ENCODE data around the gene MTHFD1.
A peak's percentile ranks its signal among the peaks of the same experiment; 100 is the strongest.
"Not testable (repeated sequence)": the region's sequence is repeated elsewhere in the genome, so short reads cannot be mapped to it uniquely, and the experiment has no call there.

The MTHFD1 gene

GRCh38 chr14:64387782-64388532 is at the start of gene MTHFD1:
Gene MTHFD1 (plus strand): TSS chr14:64388353. CDS start chr14:64388428, 75 bp downstream.
- peak; percentile 97 for DNase-seq

DNA sequence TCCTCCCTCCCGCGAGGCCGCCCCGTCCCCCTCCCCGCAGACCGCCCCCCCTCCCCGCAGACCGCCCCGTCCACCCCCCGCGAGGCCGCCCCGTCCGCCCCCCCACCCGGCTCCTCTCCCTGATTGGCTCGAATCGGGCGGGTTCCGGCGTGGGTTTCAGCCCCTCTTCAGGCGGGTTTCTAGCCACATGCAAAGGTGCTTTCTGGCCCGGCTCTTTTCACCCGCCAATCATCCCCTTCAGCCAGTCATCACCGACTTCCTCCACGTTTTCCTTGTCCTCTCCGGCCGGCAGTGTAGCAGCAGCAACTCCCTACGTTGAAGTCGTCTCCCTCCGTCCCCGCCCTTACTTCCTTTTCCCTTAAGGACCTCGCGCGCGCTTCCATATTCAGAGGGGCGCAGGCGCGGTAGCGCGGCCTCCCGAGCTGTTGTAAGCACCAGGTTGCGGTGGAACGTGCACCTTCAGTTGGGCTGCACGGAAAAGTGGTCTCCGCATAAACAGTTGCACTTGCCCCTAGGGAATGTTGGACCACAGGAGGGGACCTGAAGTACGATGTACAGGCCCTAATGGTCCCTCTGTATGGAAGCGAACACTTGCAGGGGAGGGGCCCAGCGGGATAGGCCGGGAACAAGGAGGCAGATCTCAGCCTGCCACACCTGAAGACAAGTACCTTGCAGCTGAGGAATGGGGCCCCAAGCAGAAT is 49.4 kb upstream of the MTHFD1 start:
- peak; percentile 99 for DNase-seq

DNA sequence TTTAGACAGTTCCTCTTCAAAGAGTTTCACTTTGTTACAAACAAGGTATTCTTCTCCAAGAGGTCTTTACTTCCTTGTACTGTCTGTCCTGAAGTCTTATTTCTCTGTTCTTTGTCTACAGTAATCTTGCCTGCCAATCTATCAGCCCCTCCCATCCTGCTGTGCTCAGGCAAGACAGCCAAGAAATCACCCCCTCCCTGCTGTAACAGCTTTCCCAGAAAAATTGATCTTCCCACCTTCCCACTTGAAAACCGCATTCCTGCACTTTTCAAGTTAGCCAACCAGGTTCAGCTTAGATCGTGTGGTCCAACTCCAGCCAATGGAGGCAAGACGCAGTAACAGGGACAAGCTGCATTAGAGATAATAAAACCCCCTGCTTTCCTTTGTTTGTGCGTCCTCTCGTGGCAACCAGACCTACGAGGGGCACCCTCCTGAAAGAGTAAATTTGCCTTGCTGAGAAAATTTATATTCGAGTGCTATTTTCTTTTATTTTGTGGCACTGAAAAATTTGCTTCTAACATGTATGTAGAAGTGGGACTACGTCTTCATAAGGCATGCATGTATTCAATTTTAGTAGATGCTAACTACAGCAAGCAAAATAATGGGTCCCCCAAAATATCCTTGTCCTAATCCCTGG is 47.5 kb upstream of the MTHFD1 start:
- DNase-seq = no peak

- no peak for DNase-seq
Observed at GRCh38 chr14:64347748-64348147, 40.4 kb upstream of the MTHFD1 start.

DNA sequence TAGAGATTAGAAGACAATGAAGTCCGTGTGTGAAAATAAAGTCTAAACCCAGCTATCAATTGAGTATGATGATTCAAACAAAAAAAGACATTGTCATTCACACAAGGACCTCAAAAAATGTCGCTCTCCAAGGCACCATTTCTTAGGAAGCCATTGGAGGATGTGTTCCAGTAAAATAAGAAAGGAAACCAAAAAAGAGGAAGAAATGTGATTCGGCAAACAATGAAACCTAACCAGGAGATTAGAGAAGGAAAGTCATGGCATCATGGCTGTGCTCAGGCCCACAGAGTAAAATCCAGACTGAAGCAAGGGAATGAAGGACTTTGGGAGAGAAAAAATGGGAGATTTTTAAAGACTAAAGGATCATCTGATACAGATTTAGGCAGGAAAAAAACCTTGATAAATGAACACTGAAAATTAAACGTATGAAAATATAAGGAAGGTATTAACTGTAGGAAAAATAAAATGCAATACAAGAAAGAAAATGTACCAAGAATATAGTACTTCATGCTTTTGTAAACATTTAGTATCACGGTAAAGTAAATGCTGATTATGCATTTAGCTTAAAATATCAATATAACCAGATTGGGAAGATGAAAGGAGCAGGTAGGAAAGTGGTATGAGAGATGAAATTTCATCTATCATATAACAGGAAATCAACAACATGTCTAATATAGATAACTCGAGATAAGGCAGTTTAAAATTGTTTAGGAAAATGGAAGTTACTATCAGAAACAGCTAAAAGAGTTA is 38.2 kb upstream of the MTHFD1 start:
- DNase-seq = no peak

- DNase-seq = no peak
Observed at GRCh38 chr14:64363265-64363846, 24.8 kb upstream of the MTHFD1 start.

DNA sequence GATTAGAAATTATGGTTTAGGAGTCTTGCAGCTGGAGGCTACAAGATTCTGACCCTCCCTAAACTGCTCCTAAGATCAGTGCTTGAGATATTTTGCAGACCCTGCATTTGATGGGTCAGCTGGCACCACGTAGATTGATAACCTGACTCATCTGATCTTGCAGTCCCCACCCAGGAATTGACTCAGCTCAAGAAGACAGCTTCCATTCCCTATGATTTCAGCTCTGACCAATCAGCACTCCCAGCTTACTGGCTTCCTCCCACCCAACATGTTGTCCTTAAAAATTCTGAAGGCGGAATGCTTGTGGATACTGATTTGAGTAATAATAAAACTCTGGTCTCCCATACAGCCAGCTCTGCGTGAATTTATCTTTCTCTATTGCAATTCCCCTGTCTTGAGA is 23.2 kb upstream of the MTHFD1 start:
- DNase-seq = no peak

- DNase-seq = not testable (repeated sequence)
Observed at GRCh38 chr14:64365358-64365889, 22.7 kb upstream of the MTHFD1 start.

DNA sequence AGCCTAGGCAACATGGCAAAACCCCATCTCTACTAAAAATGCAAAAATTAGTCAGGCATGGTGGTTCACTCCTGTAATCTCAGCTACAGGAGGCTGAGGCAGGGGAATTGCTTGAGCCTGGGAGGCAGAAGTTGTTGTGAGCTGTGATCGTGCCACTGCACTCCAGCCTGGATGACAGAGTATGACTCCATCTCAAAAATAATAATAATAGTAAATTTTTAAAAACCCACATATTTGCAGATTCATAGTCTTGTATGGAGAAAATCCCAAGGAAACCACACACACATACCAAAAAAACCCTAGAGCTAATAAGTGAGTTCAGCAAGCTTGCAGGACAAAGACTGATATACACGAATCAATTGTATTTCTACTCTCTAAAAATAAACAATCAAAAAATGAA is 19.0 kb upstream of the MTHFD1 start:
- no peak for DNase-seq

DNA sequence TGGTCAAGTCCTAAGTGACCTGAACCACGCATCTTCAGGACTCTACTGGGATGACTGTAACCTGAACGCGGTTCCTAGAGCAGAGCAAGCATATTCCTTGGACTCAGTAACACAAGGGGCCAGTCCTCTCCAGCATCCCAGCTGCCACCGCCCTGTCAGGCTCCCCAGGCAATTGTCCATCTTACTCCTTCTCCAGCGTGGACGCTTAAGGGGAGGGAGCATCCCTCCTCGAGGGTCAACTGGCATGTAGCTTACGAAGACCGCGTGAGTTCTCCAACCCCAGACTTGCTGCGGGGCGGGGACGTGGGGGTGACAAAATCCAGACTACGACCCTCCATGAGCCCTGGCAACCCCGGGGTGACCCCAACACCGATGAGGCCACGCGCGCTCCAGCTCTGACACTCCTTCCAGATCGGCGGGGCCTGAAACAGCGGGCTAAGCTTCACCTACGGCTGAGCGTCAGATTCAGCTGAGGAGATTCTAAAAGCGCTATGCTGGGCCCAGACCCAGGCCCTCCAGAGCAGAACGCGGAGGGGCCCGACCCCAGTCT is 846 bp upstream of the MTHFD1 start:
- DNase-seq = peak; percentile 55

GRCh38 chr14:64388533-64389285 is 556 bp downstream of the MTHFD1 start:
- DNase-seq = no peak

GRCh38 chr14:64391113-64391725 is 3.1 kb downstream of the MTHFD1 start:
- DNase-seq = no peak

- DNase-seq = no peak
Observed at GRCh38 chr14:64391986-64392385, 3.8 kb downstream of the MTHFD1 start.

DNA sequence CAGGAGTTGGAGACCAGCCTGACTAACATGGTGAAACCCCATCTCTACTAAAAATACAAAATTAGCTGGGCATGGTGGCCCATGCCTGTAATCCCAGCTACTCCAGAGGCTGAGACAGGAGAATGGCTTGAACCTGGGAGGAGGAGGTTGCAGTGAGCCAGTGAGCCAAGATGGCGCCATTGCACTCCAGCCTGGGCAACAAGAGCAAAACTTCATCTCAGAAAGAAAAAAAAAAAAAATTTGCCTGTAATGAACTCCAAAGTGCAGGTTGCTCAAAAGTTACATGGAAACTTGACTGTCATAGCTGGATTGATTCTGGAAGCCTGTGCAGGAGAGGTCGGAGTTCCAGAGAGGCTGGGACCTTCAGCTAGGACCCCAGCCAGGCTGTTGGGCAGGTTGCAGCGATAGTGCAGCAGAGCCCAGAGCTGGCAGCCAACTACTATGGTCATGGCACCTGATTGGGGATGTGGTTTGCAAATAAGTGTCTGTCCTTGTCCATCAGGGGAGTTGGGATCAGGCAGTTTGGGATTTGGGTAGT is 5.1 kb downstream of the MTHFD1 start:
- DNase-seq = not testable (repeated sequence)

DNA sequence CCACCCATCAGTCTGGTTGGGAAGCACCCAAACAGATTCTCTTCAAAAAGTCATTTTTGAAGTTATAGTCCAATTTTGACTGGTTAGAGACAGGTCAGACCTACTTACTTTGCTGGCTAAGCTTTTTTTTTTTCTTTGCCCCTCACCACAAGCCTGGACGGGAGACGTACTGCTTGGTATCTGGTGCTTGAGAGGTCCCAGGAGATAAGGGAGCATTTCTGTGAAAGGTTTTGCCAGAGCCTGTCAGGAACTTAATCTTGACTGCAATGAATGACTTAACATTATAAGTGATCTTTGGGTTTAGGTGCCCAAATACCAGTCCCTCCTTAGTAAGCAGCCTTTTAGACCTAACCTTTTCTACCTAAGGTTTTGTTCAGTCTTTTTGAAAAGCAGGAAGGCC is 6.3 kb downstream of the MTHFD1 start:
- no peak for DNase-seq

DNA sequence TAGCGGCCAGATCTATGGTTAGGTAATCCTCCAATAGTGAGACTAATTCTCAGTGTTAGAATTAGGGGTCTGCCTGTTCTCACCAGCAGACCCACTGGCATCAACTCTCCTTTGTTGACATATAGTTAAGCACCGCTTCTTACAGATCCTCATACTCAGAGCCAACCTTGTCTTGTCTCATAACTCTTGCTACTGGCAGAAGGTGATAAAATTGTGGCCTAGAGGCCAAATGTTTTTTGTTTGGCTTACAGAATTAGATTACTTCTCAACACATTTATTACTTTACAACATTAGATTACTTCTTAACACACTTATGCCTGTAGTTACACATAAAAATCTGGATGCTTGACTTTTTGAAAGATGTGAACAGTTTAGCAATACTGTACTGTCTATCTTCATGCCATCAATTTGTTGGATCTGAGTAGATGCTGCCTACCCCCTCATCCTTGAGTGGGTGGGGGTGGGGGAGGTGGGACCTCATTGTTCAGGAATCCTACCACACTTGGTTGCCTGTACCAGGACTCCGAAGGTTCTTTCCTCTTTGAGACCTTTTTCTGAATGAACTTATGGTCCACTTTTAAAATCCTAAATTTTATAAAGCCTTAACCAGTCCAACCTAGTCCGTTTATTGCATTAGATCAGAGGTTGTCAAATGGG is 7.0 kb downstream of the MTHFD1 start:
- no peak for DNase-seq

- no peak for DNase-seq
Observed at GRCh38 chr14:64400829-64401459, 12.8 kb downstream of the MTHFD1 start.

GRCh38 chr14:64401949-64402348 is 13.8 kb downstream of the MTHFD1 start:
- DNase-seq = no peak

DNA sequence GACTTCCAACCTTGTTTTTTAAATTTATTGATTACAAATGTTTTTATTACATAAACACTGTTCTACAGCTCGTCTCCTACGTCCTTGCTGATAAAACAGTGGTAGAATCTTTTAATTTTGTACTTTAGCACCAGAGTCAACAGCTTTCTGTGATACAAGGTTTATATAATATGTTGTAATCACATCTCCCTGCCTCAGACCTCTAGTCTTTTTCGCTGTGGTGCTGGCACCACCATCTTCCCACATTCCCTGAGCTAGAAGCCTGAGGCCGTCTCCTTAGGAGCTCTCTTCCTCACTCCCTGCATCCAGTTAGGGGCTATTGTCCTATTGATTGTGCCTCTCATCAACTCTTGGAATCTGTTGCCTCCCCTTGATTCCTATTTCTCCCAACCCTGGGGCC is 17.1 kb downstream of the MTHFD1 start:
- no peak for DNase-seq

DNA sequence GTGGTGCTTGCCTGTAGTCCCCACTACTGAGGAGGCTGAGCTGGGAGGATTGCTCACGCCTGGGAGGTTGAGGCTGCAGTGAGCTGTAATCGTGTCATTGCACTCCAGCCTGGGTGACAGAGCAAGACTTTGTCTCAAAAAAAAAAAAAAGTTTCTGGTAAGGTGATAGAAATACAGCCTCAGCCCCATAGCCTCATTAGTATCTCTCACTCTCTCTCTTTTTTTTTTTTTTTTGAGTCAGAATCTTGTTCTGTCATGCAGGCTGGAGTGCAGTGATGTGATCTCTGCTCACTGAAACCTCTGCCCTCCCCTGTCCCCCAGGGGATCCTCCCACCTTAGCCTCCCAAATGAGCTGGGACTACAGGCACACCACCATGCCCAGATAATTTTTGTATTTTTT is 19.2 kb downstream of the MTHFD1 start:
- DNase-seq = no peak
